Coronary artery (tissue), 2 donors: ENCODE measurements around the gene CFAP20DC.

Experiments
- DNase-seq: peaks from one replicate; pipeline ENCODE4 v3.0.0-alpha.2; 2017; ENCODE audit warnings: low spot score
- H3K27ac ChIP-seq, 2 donors: fragments of 200-600 bp; sonication (generic); one replicate each; pipeline ENCODE4 v1.5.1; 2016 to 2019
- H3K4me3 ChIP-seq: fragments of 200-600 bp; sonication (generic); 2 replicates; pipeline ENCODE4 v1.5.1; 2016; ENCODE audit warnings: mild to moderate bottlenecking, moderate library complexity
- TF ChIP-seq, protein P1 (sequence below): fragments of 200-600 bp; sonication (generic); IDR thresholded peaks from one replicate; pipeline ENCODE4 v1.5.1; 2019; ENCODE audit warnings: antibody characterized with exemption

CFAP20DC gene

GRCh38 chr3:59081071-59081470, 31.2 kb upstream of the CFAP20DC start:
- no peak overlapping the region for H3K27ac ChIP-seq
- no peak for DNase-seq
- TF ChIP-seq, protein P1, sequence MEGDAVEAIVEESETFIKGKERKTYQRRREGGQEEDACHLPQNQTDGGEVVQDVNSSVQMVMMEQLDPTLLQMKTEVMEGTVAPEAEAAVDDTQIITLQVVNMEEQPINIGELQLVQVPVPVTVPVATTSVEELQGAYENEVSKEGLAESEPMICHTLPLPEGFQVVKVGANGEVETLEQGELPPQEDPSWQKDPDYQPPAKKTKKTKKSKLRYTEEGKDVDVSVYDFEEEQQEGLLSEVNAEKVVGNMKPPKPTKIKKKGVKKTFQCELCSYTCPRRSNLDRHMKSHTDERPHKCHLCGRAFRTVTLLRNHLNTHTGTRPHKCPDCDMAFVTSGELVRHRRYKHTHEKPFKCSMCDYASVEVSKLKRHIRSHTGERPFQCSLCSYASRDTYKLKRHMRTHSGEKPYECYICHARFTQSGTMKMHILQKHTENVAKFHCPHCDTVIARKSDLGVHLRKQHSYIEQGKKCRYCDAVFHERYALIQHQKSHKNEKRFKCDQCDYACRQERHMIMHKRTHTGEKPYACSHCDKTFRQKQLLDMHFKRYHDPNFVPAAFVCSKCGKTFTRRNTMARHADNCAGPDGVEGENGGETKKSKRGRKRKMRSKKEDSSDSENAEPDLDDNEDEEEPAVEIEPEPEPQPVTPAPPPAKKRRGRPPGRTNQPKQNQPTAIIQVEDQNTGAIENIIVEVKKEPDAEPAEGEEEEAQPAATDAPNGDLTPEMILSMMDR: no peak
- no peak overlapping the region for H3K4me3 ChIP-seq

DNA sequence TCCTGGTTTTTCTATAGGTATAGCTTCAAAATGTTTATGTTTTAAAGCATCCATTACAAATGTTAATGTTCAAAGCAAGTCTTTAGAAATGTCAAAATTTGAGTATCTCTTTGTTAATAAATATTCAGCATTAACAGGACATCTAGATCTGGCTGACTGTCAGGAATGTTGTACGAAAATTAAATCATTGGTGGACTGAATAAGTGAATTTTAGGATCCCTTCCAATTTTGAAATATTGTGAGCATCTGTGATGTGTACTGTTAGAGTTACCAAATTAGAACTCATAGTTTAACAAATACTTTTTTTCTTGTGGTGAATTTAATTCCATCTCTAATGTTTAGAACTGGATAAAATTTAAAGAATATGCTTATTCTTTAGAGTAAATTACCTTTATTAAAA, 30.1 kb upstream of the CFAP20DC start:
- Histone ChIP-seq H3K4me3 (no peak overlapping the region), H3K27ac (no peak overlapping the region)
- no peak for DNase-seq
- TF ChIP-seq, protein P1: no peak

DNA sequence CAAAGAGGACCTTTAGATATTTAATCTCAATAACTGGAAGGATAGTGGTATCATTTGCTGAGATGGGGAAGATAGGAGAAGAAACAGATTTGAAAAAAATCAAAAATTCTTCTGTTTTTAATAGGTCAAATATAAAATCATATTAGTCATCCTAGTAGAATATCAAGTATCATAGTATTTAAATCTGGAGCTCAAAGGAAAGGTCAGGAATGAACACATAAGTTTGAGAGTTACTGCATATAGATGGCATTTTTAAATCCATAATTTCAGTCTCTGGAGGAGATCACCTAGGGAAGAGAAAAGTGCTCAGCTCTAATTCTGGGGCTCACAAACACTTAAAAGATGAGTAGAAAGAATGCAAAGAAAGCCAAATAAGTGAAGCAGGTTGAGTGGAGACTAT, 24.9 kb upstream of the CFAP20DC start:
- H3K27ac ChIP-seq: no peak overlapping the region
- TF ChIP-seq, protein P1: no peak
- no peak for DNase-seq
- H3K4me3 ChIP-seq: no peak overlapping the region

DNA sequence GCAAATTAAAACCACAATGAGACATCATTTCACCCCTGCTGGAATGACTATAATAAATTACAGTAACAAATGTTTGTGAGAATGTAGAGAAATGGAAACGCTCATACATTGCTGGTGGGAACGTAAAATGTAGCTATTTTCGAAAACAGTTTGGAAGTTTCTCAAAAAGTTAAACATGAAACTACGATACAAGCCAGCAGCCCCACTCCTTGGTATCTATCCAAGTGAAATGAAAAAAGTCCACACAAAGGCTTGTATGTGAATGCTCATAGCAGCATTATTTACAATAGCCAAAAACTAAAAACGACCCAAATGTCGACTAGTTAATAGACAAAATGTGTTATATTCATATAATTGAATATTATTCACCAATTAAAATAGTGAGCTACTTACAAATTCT, 22.9 kb upstream of the CFAP20DC start:
- TF ChIP-seq, protein P1: no peak
- DNase-seq: no peak
- H3K27ac ChIP-seq: no peak overlapping the region
- H3K4me3 ChIP-seq: no peak overlapping the region

GRCh38 chr3:59069838-59070237, 20.0 kb upstream of the CFAP20DC start:
- TF ChIP-seq, protein P1: no peak
- no peak for DNase-seq
- Histone ChIP-seq H3K4me3 (no peak overlapping the region), H3K27ac (no peak overlapping the region)

GRCh38 chr3:59065240-59065639, 15.4 kb upstream of the CFAP20DC start:
- DNase-seq: no peak
- Histone ChIP-seq H3K4me3 (no peak overlapping the region), H3K27ac (no peak overlapping the region)
- TF ChIP-seq, protein P1: no peak

- H3K27ac ChIP-seq: no peak overlapping the region
- H3K4me3 ChIP-seq: no peak overlapping the region
- no peak for DNase-seq
- TF ChIP-seq, protein P1: no peak
Observed at GRCh38 chr3:59064728-59065127, 14.9 kb upstream of the CFAP20DC start.
